HCT116 (cell line): Measurements from ENCODE around the gene KIF21B. TPM values are rescaled to one million over a fixed set of nuclear protein-coding genes. Genes with fewer than 3 reads are reported as not detected.

Experiments used
- ATAC-seq: fragments of 200-7000 bp; cut with Tn5 transposase; 2 replicates; pipeline ENCODE4 v1.9.1; 2020; ENCODE audit warnings: mild to moderate bottlenecking, moderate library complexity
- BruUV-seq: library from RNA; stranded (reverse); fragments of 400-500 nt; replicated peaks from 2 replicates; lab custom pipeline; 2021; lab: Mats Ljungman, UMichigan
- CTCF ChIA-PET: fragments of 300-600 bp; sonication (Branson Sonifier 250); formaldehyde crosslinking; loops from one replicate; lab custom pipeline; 2021; ENCODE audit warnings: antibody characterized with exemption; lab: Charles Lee
- POLR2A ChIA-PET: fragments of 300-600, 350-600 bp; sonication (Branson Sonifier 250); formaldehyde crosslinking; loops from one replicate; lab custom pipeline; 2021; ENCODE audit warnings: antibody characterized with exemption; lab: Charles Lee
- RAD21 ChIA-PET, 2 experiments: fragments of 300-600 bp; sonication (Branson Sonifier 250); formaldehyde crosslinking; loops; one replicate each; lab custom pipeline; 2023; ENCODE audit warnings: low total read pairs in 2 of 2; ENCODE audit not compliant: uncharacterized antibody in 2 of 2, unreplicated experiment in 2 of 2, low non-redundant PET in 1 of 2; lab: Charles Lee
- DNase-seq: peaks from one replicate; pipeline ENCODE4 v3.0.0-alpha.2; 2010; ENCODE audit warnings: low read depth, low spot score
- H2AFZ ChIP-seq: fragments of 200-600 bp; shearing (Covaris generic), sonication (generic); 2 replicates; pipeline ENCODE4 v1.6.1; 2017; ENCODE audit warnings: low read depth, mixed run types, mixed read lengths, antibody characterized with exemption, low read length; ENCODE audit not compliant: poor library complexity, severe bottlenecking
- H3K27ac ChIP-seq: 2 replicates; pipeline ENCODE4 v1.5.1; 2012; ENCODE audit warnings: low read depth, low read length
- H3K27me3 ChIP-seq: fragments of 200-600 bp; sonication (generic); 2 replicates; pipeline ENCODE4 v1.6.1; 2016; ENCODE audit warnings: mixed run types, low read length, mixed read lengths; ENCODE audit not compliant: insufficient read depth
- H3K36me3 ChIP-seq, 2 experiments: fragments of 200-500 bp in 1 of 2; fragments of 200-600 bp in 1 of 2; sonication (Bioruptor generic) in 1 of 2; sonication (generic) in 1 of 2; 2 replicates each; pipeline versions ENCODE4 v1.5.1 to v1.6.1; 2014 to 2016; ENCODE audit warnings: low read length in 2 of 2, inconsistent platforms in 1 of 2, mixed read lengths in 1 of 2, mixed run types in 1 of 2; ENCODE audit not compliant: insufficient read depth in 2 of 2, control insufficient read depth in 1 of 2
- H3K4me1 ChIP-seq, 2 experiments: fragments of 200-600 bp in 1 of 2; sonication (generic) in 1 of 2; 2 replicates each; pipeline versions ENCODE4 v1.5.1 to v1.6.1; 2012 to 2017; ENCODE audit warnings: low read length in 2 of 2, inconsistent platforms in 1 of 2, mild to moderate bottlenecking in 1 of 2, mixed read lengths in 1 of 2, mixed run types in 1 of 2, moderate library complexity in 1 of 2; ENCODE audit not compliant: insufficient read depth in 2 of 2, control insufficient read depth in 1 of 2
- H3K4me2 ChIP-seq: fragments of 200-600 bp; sonication (generic); 2 replicates; pipeline ENCODE4 v1.6.1; 2017; ENCODE audit warnings: mixed run types, low read length, mixed read lengths
- H3K4me3 ChIP-seq, 2 experiments: fragments of 200-600 bp in 1 of 2; sonication (generic) in 1 of 2; replicated peaks in 1 of 2; 2 replicates each; pipeline ENCODE4 v1.5.1; 2011 to 2016; ENCODE audit warnings: low read length in 2 of 2, control low read depth in 1 of 2, low read depth in 1 of 2, mild to moderate bottlenecking in 1 of 2, mixed read lengths in 1 of 2, mixed run types in 1 of 2
- H3K79me2 ChIP-seq: fragments of 200-600 bp; sonication (generic); 2 replicates; pipeline ENCODE4 v1.6.1; 2017; ENCODE audit warnings: mild to moderate bottlenecking, mixed run types, low read length, moderate library complexity, mixed read lengths; ENCODE audit not compliant: insufficient read depth
- H3K9ac ChIP-seq: fragments of 200-600 bp; sonication (generic); 2 replicates; pipeline ENCODE4 v1.6.1; 2016; ENCODE audit warnings: low read length, mixed read lengths
- H3K9me2 ChIP-seq: fragments of 200-600 bp; sonication (generic), shearing (Covaris generic); 2 replicates; pipeline ENCODE4 v1.6.1; 2017; ENCODE audit warnings: mixed run types, mild to moderate bottlenecking, moderate library complexity; ENCODE audit not compliant: insufficient read depth
- H3K9me3 ChIP-seq, 2 experiments: fragments of 200-500 bp in 1 of 2; fragments of 200-600 bp in 1 of 2; sonication (Bioruptor generic) in 1 of 2; sonication (generic) in 1 of 2; 2 replicates each; pipeline ENCODE4 v1.6.1; 2014 to 2017; ENCODE audit warnings: low read length in 2 of 2, mixed read lengths in 2 of 2, inconsistent platforms in 1 of 2, low read depth in 1 of 2, mild to moderate bottlenecking in 1 of 2, mixed run types in 1 of 2, moderate library complexity in 1 of 2; ENCODE audit not compliant: control insufficient read depth in 1 of 2, insufficient read depth in 1 of 2
- H4K20me1 ChIP-seq: fragments of 200-600 bp; sonication (generic), shearing (Covaris generic); 2 replicates; pipeline ENCODE4 v1.6.1; 2017; ENCODE audit warnings: mixed run types, mild to moderate bottlenecking, moderate library complexity; ENCODE audit not compliant: insufficient read depth
- CEBPB ChIP-seq: IDR thresholded peaks from 2 replicates; pipeline ENCODE4 v1.6.1; 2012; ENCODE audit warnings: low read depth
- EZH2 ChIP-seq: fragments of 200-600 bp; sonication (generic); IDR thresholded peaks from 2 replicates; pipeline ENCODE4 v1.6.1; 2017; ENCODE audit warnings: antibody characterized with exemption, mixed run types
- EZH2phosphoT487 ChIP-seq: fragments of 200-600 bp; IDR thresholded peaks from 2 replicates; pipeline ENCODE4 v1.6.1; 2018; ENCODE audit warnings: antibody characterized with exemption, borderline replicate concordance
- POLR2A ChIP-seq: IDR thresholded peaks from 2 replicates; pipeline ENCODE4 v1.7.0; 2011; ENCODE audit warnings: borderline replicate concordance; ENCODE audit not compliant: insufficient read depth, insufficient read length; ENCODE audit errors: extremely low read depth
- POLR2AphosphoS5 ChIP-seq: IDR thresholded peaks from 2 replicates; pipeline ENCODE4 v1.6.1; 2011; ENCODE audit warnings: mild to moderate bottlenecking, low read depth, low read length, moderate library complexity
- SIN3A ChIP-seq: IDR thresholded peaks from 2 replicates; pipeline ENCODE4 v1.6.1; 2012; ENCODE audit warnings: low read depth
- SP1 ChIP-seq: IDR thresholded peaks from 2 replicates; pipeline ENCODE4 v1.6.1; 2012; ENCODE audit warnings: low read depth
- intact Hi-C: fragments of 100-400 bp; cut with micrococcal nuclease; formaldehyde crosslinking; loops from 2 replicates; pipeline ENCODE4 v1.10.0; 2022
- total RNA-seq: library from RNA; stranded (reverse); gene quantifications from one replicate; pipeline ENCODE4 v1.2.1, GENCODE V29; 2021; ENCODE audit not compliant: unreplicated experiment
- TF ChIP-seq, protein P1 (sequence below): IDR thresholded peaks from 2 replicates; pipeline ENCODE4 v1.6.1; 2011; ENCODE audit warnings: mild to moderate bottlenecking, low read length, moderate library complexity; ENCODE audit not compliant: insufficient replicate concordance; ENCODE audit errors: extremely low read depth
- TF ChIP-seq, protein P2 (sequence below), 3 experiments: fragments of 200-600 bp in 1 of 3; sonication (generic) in 1 of 3; IDR thresholded peaks in 2 of 3; conservative IDR thresholded peaks in 1 of 3; 2 replicates each; pipeline ENCODE4 v1.5.1; 2012 to 2017; ENCODE audit warnings: low read depth in 2 of 3, low read length in 2 of 3, antibody characterized with exemption in 1 of 3, borderline replicate concordance in 1 of 3, control low read depth in 1 of 3, mild to moderate bottlenecking in 1 of 3, mixed read lengths in 1 of 3, mixed run types in 1 of 3, moderate library complexity in 1 of 3; ENCODE audit not compliant: insufficient read depth in 1 of 3

Gene KIF21B
- total RNA-seq, 1 experiment from 2014 or later: 6.1 TPM

GRCh38 chr1:201020040-201020591 is 3.4 kb downstream of the KIF21B start:
- Histone ChIP-seq H3K27ac (no peak overlapping the region), H3K36me3 (no peaks in the 10 kb centered on the region), H3K9ac (no peak overlapping the region), H3K9me2 (no peaks in the 10 kb centered on the region), H2AFZ (no peak overlapping the region), H3K79me2 (no peaks in the 10 kb centered on the region), H3K4me2 (peak overlapping the region; percentile 43; the same call in 1 of the 2 replicates), H3K4me3 (no peak overlapping the region), H3K4me1 (peaks cover 13 to 42% of the 10 kb centered on the region in 2 experiments; a peak in 3 of 4 replicates), H4K20me1 (no peaks in the 10 kb centered on the region), H3K9me3 (no peaks in the 10 kb centered on the region), H3K27me3 (no peaks in the 10 kb centered on the region)
- CTCF ChIA-PET: interaction anchor here (0.7 to 2.3 kb wide), 9 partner anchors 9 to 398 kb away, joined by 3 to 16 read pairs (median 3); no protein-coding TSS in a partner anchor
- TF ChIP-seq EZH2phosphoT487 (no peak), EZH2 (no peak)
- no peak for ATAC-seq
- intact Hi-C loops: no loop called here
- no peak for DNase-seq
- RAD21 ChIA-PET: no interaction called here
- POLR2A ChIA-PET: interaction anchor here (0.9 kb wide), 1 partner anchor 94 kb away, joined by 4 read pairs; no protein-coding TSS in a partner anchor
- BruUV-seq: no TSS peak

DNA sequence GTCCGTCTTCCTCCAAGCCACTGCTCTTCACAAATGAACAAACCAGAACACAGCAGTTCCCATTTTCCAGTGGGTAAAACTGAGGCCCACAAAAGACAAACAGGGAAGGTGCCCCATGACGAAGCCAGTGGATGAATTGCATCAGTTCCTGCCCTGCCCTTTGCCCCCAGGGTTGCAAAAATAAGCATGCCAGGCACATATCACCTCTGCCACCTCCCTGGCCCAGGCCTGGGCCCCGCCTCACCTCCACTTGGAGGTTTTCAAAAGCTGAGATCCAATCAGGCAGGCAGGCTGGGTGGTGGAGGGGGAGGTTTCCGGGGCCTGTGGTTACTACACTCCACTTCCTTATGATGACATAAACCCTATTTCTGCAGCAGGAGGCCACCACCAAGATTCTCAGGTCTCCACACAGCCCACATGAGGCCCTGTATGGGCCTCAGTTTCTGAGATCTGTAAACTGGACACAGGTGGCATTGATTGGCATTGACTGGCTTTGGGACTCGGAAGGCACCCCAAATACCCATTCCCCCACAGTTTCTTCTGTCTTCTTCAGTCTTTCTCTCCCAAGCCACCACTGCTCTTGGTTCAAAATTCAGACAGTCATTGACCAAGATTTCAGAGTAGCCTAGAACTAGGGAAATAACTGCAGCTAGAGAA is 4.1 kb downstream of the KIF21B start:
- H3K9me2 ChIP-seq: no peaks in the 10 kb centered on the region
- no peak overlapping the region for H3K27ac ChIP-seq
- no peaks in the 10 kb centered on the region for H3K36me3 ChIP-seq
- H3K79me2 ChIP-seq: no peaks in the 10 kb centered on the region
- H3K9me3 ChIP-seq: no peaks in the 10 kb centered on the region
- H3K4me1 ChIP-seq: peaks cover 13 to 42% of the 10 kb centered on the region in 2 experiments; a peak in 3 of 4 replicates
- peak overlapping the region; percentile 43 for H3K4me2 ChIP-seq
- CTCF ChIA-PET: interaction anchor here (0.7 to 2.3 kb wide), 7 partner anchors 9 to 397 kb away, joined by 3 to 16 read pairs (median 3); no protein-coding TSS in a partner anchor
- H3K27me3 ChIP-seq: no peaks in the 10 kb centered on the region
- H4K20me1 ChIP-seq: no peaks in the 10 kb centered on the region
- no peak overlapping the region for H3K4me3 ChIP-seq
- ATAC-seq: no peak
- POLR2A ChIA-PET: interaction anchor here (0.9 kb wide), 1 partner anchor 94 kb away, joined by 4 read pairs; no protein-coding TSS in a partner anchor
- DNase-seq: peak; percentile 49
- intact Hi-C loops: no loop called here
- RAD21 ChIA-PET: no interaction called here
- BruUV-seq: TSS peak; percentile 98
- H2AFZ ChIP-seq: no peak overlapping the region
- H3K9ac ChIP-seq: no peak overlapping the region
- TF ChIP-seq, protein P1, sequence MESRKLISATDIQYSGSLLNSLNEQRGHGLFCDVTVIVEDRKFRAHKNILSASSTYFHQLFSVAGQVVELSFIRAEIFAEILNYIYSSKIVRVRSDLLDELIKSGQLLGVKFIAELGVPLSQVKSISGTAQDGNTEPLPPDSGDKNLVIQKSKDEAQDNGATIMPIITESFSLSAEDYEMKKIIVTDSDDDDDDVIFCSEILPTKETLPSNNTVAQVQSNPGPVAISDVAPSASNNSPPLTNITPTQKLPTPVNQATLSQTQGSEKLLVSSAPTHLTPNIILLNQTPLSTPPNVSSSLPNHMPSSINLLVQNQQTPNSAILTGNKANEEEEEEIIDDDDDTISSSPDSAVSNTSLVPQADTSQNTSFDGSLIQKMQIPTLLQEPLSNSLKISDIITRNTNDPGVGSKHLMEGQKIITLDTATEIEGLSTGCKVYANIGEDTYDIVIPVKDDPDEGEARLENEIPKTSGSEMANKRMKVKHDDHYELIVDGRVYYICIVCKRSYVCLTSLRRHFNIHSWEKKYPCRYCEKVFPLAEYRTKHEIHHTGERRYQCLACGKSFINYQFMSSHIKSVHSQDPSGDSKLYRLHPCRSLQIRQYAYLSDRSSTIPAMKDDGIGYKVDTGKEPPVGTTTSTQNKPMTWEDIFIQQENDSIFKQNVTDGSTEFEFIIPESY: no peak
- TF ChIP-seq, protein P2, sequence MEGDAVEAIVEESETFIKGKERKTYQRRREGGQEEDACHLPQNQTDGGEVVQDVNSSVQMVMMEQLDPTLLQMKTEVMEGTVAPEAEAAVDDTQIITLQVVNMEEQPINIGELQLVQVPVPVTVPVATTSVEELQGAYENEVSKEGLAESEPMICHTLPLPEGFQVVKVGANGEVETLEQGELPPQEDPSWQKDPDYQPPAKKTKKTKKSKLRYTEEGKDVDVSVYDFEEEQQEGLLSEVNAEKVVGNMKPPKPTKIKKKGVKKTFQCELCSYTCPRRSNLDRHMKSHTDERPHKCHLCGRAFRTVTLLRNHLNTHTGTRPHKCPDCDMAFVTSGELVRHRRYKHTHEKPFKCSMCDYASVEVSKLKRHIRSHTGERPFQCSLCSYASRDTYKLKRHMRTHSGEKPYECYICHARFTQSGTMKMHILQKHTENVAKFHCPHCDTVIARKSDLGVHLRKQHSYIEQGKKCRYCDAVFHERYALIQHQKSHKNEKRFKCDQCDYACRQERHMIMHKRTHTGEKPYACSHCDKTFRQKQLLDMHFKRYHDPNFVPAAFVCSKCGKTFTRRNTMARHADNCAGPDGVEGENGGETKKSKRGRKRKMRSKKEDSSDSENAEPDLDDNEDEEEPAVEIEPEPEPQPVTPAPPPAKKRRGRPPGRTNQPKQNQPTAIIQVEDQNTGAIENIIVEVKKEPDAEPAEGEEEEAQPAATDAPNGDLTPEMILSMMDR (IDR thresholded peaks at IDR 0.05 in 2 of 3, conservative IDR thresholded peaks at IDR 0.05 in 1 of 3; ENCODE audit: borderline replicate concordance in 1 of 3, insufficient read depth in 1 of 3, low read depth in 2 of 3, low read length in 2 of 3): no peak
- no peak for TF ChIP-seq POLR2A
- peak; percentile 43; the same call in 1 of the 2 replicates for TF ChIP-seq SP1
- TF ChIP-seq CEBPB: no peak; the same call in 1 of the 2 replicates
- peak; percentile 67 for TF ChIP-seq POLR2AphosphoS5
- TF ChIP-seq SIN3A: no peak
